Measurements from ENCODE around the gene HUNK. TPM values are rescaled to one million over a fixed set of nuclear protein-coding genes. Genes with fewer than 3 reads are reported as not detected.

Gene HUNK
- total and polyA plus RNA-seq, 7 experiments from 2014 or later: 0.16 to 0.54 (median 0.30) TPM; not detected in 4

- intact Hi-C loops (cut with micrococcal nuclease): no loop called here
These were observed 113.4 kb downstream of the HUNK start for GRCh38 chr21:31986035-31986856.

GRCh38 chr21:31987696-31988095 is 114.9 kb downstream of the HUNK start:
- CTCF ChIA-PET: no interaction called here
- Histone ChIP-seq H3K9me3 (ENCODE audit: control insufficient read depth in 2 of 3, low read length in 3 of 3) (no peaks in the 10 kb centered on the region), H3K4me1 (ENCODE audit: control insufficient read depth in 2 of 2, insufficient read depth in 2 of 2, low read length in 2 of 2) (no peaks in the 10 kb centered on the region), H3K36me3 (ENCODE audit: control insufficient read depth in 2 of 3, insufficient read depth in 3 of 3, low read length in 3 of 3) (no peaks in the 10 kb centered on the region), H3K27me3 (ENCODE audit: control insufficient read depth in 2 of 2, insufficient read depth in 2 of 2, low read length in 2 of 2) (no peaks in the 10 kb centered on the region), H3K4me3 (ENCODE audit: low read length) (no peak overlapping the region), H3K27ac (ENCODE audit: low read depth, low read length) (no peak overlapping the region)
- ATAC-seq: no peak
- intact Hi-C loops (cut with micrococcal nuclease): no loop called here
- Mint-ChIP-seq H3K9me3 (peaks cover 0 to 9% (median 0%) of the 10 kb centered on the region in 11 donors), H3K4me3 (no peak overlapping the region), H3K27ac (no peak overlapping the region), H3K4me1 (peaks cover 0 to 5% (median 0%) of the 10 kb centered on the region in 7 donors), H3K36me3 (no peaks in the 10 kb centered on the region), H3K27me3 (peaks cover 0 to 38% (median 33%) of the 10 kb centered on the region in 5 donors)
- no peak for DNase-seq
- POLR2A ChIA-PET: no interaction called here

More at GRCh38 chr21:31986035-31986856, 113.4 kb downstream of the HUNK start:
- ATAC-seq (no peak), DNase-seq (no peak)
- Mint-ChIP-seq H3K36me3 (no peaks in the 10 kb centered on the region), H3K27ac (no peak overlapping the region), H3K9me3 (peaks cover 0 to 11% (median 3%) of the 10 kb centered on the region in 11 donors), H3K4me1 (peaks cover 0 to 5% (median 0%) of the 10 kb centered on the region in 7 donors), H3K4me3 (no peak overlapping the region), H3K27me3 (peaks cover 0 to 36% (median 27%) of the 10 kb centered on the region in 5 donors)
- ChIA-PET POLR2A (no interaction called here), CTCF (no interaction called here)
- no peaks in the 10 kb centered on the region for H3K4me1 ChIP-seq (ENCODE audit: control insufficient read depth in 2 of 2, insufficient read depth in 2 of 2, low read length in 2 of 2)
- H3K27me3 ChIP-seq (ENCODE audit: control insufficient read depth in 2 of 2, insufficient read depth in 2 of 2, low read length in 2 of 2): no peaks in the 10 kb centered on the region
- no peaks in the 10 kb centered on the region for H3K9me3 ChIP-seq (ENCODE audit: control insufficient read depth in 2 of 3, low read length in 3 of 3)
- no peak overlapping the region for H3K4me3 ChIP-seq (ENCODE audit: low read length)
- no peak overlapping the region for H3K27ac ChIP-seq (ENCODE audit: low read depth, low read length)
- no peaks in the 10 kb centered on the region for H3K36me3 ChIP-seq (ENCODE audit: control insufficient read depth in 2 of 3, insufficient read depth in 3 of 3, low read length in 3 of 3)

- Mint-ChIP-seq H3K4me1 (peaks cover 0 to 5% (median 0%) of the 10 kb centered on the region in 7 donors), H3K27ac (no peak overlapping the region), H3K9me3 (peaks cover 0 to 9% (median 0%) of the 10 kb centered on the region in 11 donors), H3K36me3 (no peaks in the 10 kb centered on the region), H3K4me3 (no peak overlapping the region), H3K27me3 (peaks cover 0 to 38% (median 33%) of the 10 kb centered on the region in 5 donors)
- intact Hi-C loops (cut with micrococcal nuclease): no loop called here
- Histone ChIP-seq H3K27me3 (ENCODE audit: control insufficient read depth in 2 of 2, insufficient read depth in 2 of 2, low read length in 2 of 2) (no peaks in the 10 kb centered on the region), H3K9me3 (ENCODE audit: control insufficient read depth in 2 of 3, low read length in 3 of 3) (no peaks in the 10 kb centered on the region), H3K27ac (ENCODE audit: low read depth, low read length) (no peak overlapping the region), H3K36me3 (ENCODE audit: control insufficient read depth in 2 of 3, insufficient read depth in 3 of 3, low read length in 3 of 3) (no peaks in the 10 kb centered on the region), H3K4me3 (ENCODE audit: low read length) (no peak overlapping the region), H3K4me1 (ENCODE audit: control insufficient read depth in 2 of 2, insufficient read depth in 2 of 2, low read length in 2 of 2) (no peaks in the 10 kb centered on the region)
- CTCF ChIA-PET: no interaction called here
- DNase-seq: no peak
- POLR2A ChIA-PET: no interaction called here
- no peak for ATAC-seq
These were observed 115.9 kb downstream of the HUNK start for GRCh38 chr21:31988492-31989290.

GRCh38 chr21:31991356-31992331 is 118.8 kb downstream of the HUNK start:
- no peaks in the 10 kb centered on the region for H3K9me3 ChIP-seq (ENCODE audit: control insufficient read depth in 2 of 3, low read length in 3 of 3)
- no peak overlapping the region for H3K4me3 ChIP-seq (ENCODE audit: low read length)
- no peaks in the 10 kb centered on the region for H3K4me1 Mint-ChIP-seq
- H3K27me3 Mint-ChIP-seq: peaks cover 0 to 26% (median 20%) of the 10 kb centered on the region in 5 donors
- H3K36me3 ChIP-seq (ENCODE audit: control insufficient read depth in 2 of 3, insufficient read depth in 3 of 3, low read length in 3 of 3): no peaks in the 10 kb centered on the region
- DNase-seq: no peak
- no peak for ATAC-seq
- intact Hi-C loops (cut with micrococcal nuclease): no loop called here
- H3K4me3 Mint-ChIP-seq: no peak overlapping the region
- no peaks in the 10 kb centered on the region for H3K36me3 Mint-ChIP-seq
- H3K27ac ChIP-seq (ENCODE audit: low read depth, low read length): no peak overlapping the region
- H3K27me3 ChIP-seq (ENCODE audit: control insufficient read depth in 2 of 2, insufficient read depth in 2 of 2, low read length in 2 of 2): no peaks in the 10 kb centered on the region
- ChIA-PET CTCF (no interaction called here), POLR2A (no interaction called here)
- peak overlapping the region in 1 of 9 donors; percentile 77 for H3K27ac Mint-ChIP-seq
- H3K4me1 ChIP-seq (ENCODE audit: control insufficient read depth in 2 of 2, insufficient read depth in 2 of 2, low read length in 2 of 2): no peaks in the 10 kb centered on the region
- H3K9me3 Mint-ChIP-seq: peaks cover 0 to 1% (median 0%) of the 10 kb centered on the region in 11 donors

GRCh38 chr21:31992391-31992790 is 119.6 kb downstream of the HUNK start:
- peaks cover 0 to 1% (median 0%) of the 10 kb centered on the region in 11 donors for H3K9me3 Mint-ChIP-seq
- H3K4me1 Mint-ChIP-seq: no peaks in the 10 kb centered on the region
- Histone ChIP-seq H3K4me1 (ENCODE audit: control insufficient read depth in 2 of 2, insufficient read depth in 2 of 2, low read length in 2 of 2) (no peaks in the 10 kb centered on the region), H3K4me3 (ENCODE audit: low read length) (no peak overlapping the region), H3K27ac (ENCODE audit: low read depth, low read length) (no peak overlapping the region), H3K9me3 (ENCODE audit: control insufficient read depth in 2 of 3, low read length in 3 of 3) (no peaks in the 10 kb centered on the region), H3K36me3 (ENCODE audit: control insufficient read depth in 2 of 3, insufficient read depth in 3 of 3, low read length in 3 of 3) (no peaks in the 10 kb centered on the region), H3K27me3 (ENCODE audit: control insufficient read depth in 2 of 2, insufficient read depth in 2 of 2, low read length in 2 of 2) (no peaks in the 10 kb centered on the region)
- ChIA-PET POLR2A (no interaction called here), CTCF (no interaction called here)
- H3K4me3 Mint-ChIP-seq: no peak overlapping the region
- ATAC-seq: no peak
- intact Hi-C loops (cut with micrococcal nuclease): no loop called here
- DNase-seq: no peak
- H3K36me3 Mint-ChIP-seq: no peaks in the 10 kb centered on the region
- peaks cover 0 to 21% (median 19%) of the 10 kb centered on the region in 5 donors for H3K27me3 Mint-ChIP-seq
- H3K27ac Mint-ChIP-seq: no peak overlapping the region
